ENCODE data around the gene TTN.

DNA sequence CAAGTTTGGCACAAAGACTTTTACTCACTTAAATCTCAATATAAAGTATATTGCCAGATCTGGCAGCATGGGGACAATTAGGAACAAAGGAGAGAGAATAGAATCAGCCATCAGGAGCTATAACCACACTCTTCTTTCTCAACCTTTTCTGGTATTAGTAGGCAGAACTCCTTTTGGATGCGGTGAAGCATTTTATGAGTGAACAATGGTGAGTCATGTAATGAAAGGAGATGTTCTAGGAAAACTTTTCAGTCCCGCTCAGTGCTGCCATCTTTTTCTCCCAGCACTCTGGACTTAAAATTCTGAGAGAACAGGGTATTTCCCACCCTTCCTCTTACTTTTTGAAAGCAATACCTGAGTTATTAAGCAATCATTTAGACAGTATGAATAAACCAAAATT, 294.7 kb downstream of the TTN start:
- TF ChIP-seq, protein P1, sequence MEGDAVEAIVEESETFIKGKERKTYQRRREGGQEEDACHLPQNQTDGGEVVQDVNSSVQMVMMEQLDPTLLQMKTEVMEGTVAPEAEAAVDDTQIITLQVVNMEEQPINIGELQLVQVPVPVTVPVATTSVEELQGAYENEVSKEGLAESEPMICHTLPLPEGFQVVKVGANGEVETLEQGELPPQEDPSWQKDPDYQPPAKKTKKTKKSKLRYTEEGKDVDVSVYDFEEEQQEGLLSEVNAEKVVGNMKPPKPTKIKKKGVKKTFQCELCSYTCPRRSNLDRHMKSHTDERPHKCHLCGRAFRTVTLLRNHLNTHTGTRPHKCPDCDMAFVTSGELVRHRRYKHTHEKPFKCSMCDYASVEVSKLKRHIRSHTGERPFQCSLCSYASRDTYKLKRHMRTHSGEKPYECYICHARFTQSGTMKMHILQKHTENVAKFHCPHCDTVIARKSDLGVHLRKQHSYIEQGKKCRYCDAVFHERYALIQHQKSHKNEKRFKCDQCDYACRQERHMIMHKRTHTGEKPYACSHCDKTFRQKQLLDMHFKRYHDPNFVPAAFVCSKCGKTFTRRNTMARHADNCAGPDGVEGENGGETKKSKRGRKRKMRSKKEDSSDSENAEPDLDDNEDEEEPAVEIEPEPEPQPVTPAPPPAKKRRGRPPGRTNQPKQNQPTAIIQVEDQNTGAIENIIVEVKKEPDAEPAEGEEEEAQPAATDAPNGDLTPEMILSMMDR (conservative IDR thresholded peaks at IDR 0.05; ENCODE audit: low read depth, low read length) = no peak
- TF ChIP-seq POLR2A (IDR thresholded peaks at IDR 0.05; ENCODE audit: low read depth, low read length) (no peak), RCOR1 (IDR thresholded peaks at IDR 0.05; ENCODE audit: insufficient replicate concordance, low read length) (no peak), BHLHE40 (IDR thresholded peaks at IDR 0.05; ENCODE audit: low read depth, low read length) (no peak), NFE2L2 (IDR thresholded peaks at IDR 0.05; ENCODE audit: low read depth, low read length) (no peak), CEBPB (IDR thresholded peaks at IDR 0.05; ENCODE audit: low read depth, low read length) (no peak), FOS (IDR thresholded peaks at IDR 0.05; ENCODE audit: low read depth, low read length) (no peak), MXI1 (IDR thresholded peaks at IDR 0.05; ENCODE audit: borderline replicate concordance, low read depth, low read length) (no peak), MAZ (IDR thresholded peaks at IDR 0.05; ENCODE audit: borderline replicate concordance, low read depth, low read length) (no peak)
- TF ChIP-seq, protein P2, sequence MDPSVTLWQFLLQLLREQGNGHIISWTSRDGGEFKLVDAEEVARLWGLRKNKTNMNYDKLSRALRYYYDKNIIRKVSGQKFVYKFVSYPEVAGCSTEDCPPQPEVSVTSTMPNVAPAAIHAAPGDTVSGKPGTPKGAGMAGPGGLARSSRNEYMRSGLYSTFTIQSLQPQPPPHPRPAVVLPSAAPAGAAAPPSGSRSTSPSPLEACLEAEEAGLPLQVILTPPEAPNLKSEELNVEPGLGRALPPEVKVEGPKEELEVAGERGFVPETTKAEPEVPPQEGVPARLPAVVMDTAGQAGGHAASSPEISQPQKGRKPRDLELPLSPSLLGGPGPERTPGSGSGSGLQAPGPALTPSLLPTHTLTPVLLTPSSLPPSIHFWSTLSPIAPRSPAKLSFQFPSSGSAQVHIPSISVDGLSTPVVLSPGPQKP (IDR thresholded peaks at IDR 0.05; ENCODE audit: borderline replicate concordance, low read depth, low read length) = no peak
- TF ChIP-seq, protein P3, sequence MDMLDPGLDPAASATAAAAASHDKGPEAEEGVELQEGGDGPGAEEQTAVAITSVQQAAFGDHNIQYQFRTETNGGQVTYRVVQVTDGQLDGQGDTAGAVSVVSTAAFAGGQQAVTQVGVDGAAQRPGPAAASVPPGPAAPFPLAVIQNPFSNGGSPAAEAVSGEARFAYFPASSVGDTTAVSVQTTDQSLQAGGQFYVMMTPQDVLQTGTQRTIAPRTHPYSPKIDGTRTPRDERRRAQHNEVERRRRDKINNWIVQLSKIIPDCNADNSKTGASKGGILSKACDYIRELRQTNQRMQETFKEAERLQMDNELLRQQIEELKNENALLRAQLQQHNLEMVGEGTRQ (IDR thresholded peaks at IDR 0.05; ENCODE audit: low read depth, low read length) = no peak

Data from IMR-90 (cell line).